Tibial nerve (tissue), 4 donors: ENCODE results near the gene ZNF385D.

Source experiments
- CTCF ChIP-seq, 5 experiments: fragments of 200-600 bp in 3 of 5; fragments of 450-650 bp in 2 of 5; sonication (generic) in 3 of 5; IDR thresholded peaks; one replicate each; pipeline ENCODE4 v1.5.1; 2016 to 2019; ENCODE audit warnings: antibody characterized with exemption in 5 of 5, mild to moderate bottlenecking in 3 of 5, moderate library complexity in 2 of 5
- EP300 ChIP-seq, 2 donors: sonication (generic); formaldehyde crosslinking; IDR thresholded peaks; one replicate each; pipeline ENCODE4 v1.6.1; 2017; ENCODE audit warnings: antibody characterized with exemption in 2 of 2, mild to moderate bottlenecking in 1 of 2
- POLR2A ChIP-seq, 2 donors: fragments of 450-650 bp; IDR thresholded peaks; one replicate each; pipeline ENCODE4 v1.6.1; 2017; ENCODE audit warnings: antibody characterized with exemption in 2 of 2, mild to moderate bottlenecking in 2 of 2, moderate library complexity in 2 of 2

DNA sequence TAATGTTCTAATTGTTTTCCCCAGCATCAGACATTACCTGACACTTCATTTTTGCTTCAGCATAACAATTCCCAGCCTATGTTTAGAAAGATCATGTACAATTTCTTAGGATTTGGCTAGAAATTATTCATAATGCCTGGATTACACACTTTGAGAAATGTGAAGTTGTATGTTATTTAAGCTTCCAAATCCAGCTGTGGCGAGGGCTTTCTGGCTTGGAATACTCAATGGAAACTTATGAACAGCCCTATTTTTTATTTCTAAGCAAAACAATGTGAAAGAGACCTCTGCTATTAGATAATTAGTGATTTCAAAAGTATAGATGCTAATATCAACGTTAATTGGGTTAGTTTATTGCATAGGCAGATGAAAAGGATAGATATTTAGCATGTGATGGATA is 341.6 kb downstream of the ZNF385D start:
- no peak for TF ChIP-seq POLR2A (IDR thresholded peaks at IDR 0.05)
- TF ChIP-seq CTCF (IDR thresholded peaks at IDR 0.05), result no peak
- no peak for TF ChIP-seq EP300 (IDR thresholded peaks at IDR 0.05)
